ENCODE results near the gene TMUB1.
"Not testable (repeated sequence)": the region's sequence is repeated elsewhere in the genome, so short reads cannot be mapped to it uniquely, and the experiment has no call there.

Gene TMUB1

DNA sequence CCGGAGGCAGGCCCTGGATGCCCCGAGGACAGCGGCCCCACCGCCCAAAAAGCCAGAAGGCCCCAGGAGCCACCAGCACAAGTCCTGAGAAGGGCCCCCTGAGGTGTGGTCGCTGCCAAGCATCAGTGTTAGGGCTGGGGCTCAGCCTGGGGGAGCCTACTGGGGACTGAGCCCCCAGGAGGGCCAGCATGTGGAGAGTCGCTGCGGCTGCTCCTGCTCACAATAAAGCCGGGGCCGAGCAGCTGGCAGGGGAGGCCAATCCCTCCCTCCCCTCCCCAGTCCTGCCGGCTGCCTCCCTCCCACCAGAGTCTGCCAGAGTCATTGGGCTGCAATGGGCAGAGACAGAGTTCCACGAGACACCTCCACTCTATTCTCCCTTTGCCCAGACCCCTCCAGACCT, 38.0 kb downstream of the TMUB1 start:
- no peak overlapping the region for H3K4me3 ChIP-seq (replicated peaks in 1 of 2; ENCODE audit: low read depth in 2 of 2, low read length in 2 of 2)
- no peak for TF ChIP-seq CTCF (IDR thresholded peaks at IDR 0.05; ENCODE audit: low read depth, low read length)
- DNase-seq (ENCODE audit: low read depth in 2 of 2): no peak

- no peak for DNase-seq (ENCODE audit: low read depth in 2 of 2)
- no peak for TF ChIP-seq CTCF (IDR thresholded peaks at IDR 0.05; ENCODE audit: low read depth, low read length)
- H3K4me3 ChIP-seq (replicated peaks in 1 of 2; ENCODE audit: low read depth in 2 of 2, low read length in 2 of 2): no peak overlapping the region
These were observed 39.3 kb downstream of the TMUB1 start for GRCh38 chr7:151043959-151044358.

DNA sequence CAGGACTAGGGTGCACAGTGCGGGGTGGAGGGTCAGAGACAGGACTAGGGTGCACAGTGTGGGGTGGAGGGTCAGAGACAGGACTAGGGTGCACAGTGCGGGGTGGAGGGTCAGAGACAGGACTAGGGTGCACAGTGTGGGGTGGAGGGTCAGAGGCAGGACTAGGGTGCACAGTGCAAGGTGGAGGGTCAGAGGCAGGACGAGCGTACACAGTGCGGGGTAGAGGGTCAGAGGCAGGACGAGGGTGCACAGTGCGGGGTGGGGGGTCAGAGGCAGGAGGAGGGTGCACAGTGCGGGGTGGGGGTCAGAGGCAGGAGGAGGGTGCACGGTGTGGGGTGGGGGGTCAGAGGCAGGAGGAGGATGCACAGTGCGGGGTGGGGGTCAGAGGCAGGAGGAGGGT, 39.8 kb downstream of the TMUB1 start:
- not testable (repeated sequence) for DNase-seq (ENCODE audit: low read depth in 2 of 2); H3K4me3 ChIP-seq (replicated peaks in 1 of 2; ENCODE audit: low read depth in 2 of 2, low read length in 2 of 2)

DNA sequence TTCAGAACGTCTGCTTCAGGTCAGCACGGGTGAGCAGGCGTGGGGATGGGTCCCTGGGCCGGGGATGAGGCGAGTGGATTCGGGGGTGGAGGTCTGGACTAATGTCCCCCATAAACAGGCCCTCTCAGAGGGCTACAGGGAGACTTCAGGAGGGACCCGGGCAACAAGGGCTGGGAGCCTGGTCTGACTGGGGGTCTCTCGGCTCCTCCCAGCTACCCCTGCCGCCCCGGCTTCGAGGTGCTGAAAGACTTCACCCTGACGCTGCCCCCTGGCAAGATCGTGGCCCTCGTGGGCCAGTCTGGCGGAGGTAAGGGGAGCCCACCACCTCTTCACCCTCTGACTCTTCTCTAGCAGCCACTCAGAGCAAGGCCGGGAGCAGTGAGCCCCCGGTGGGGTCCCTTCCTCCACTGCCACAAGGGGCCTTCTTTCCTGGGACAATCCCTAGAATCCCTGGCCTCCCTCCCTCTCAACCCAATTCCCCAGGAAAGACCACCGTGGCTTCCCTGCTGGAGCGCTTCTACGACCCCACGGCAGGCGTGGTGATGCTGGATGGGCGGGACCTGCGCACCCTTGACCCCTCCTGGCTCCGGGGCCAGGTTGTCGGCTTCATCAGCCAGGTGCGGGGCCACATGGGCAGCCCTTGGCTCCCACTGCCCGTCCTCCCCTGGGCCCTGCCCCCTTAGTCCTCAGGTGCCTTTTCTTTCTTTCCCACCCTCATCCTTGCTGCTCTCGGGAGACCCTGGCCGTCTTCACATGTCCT, 42.5 kb downstream of the TMUB1 start:
- no peak overlapping the region for H3K4me3 ChIP-seq (replicated peaks in 1 of 2; ENCODE audit: low read depth in 2 of 2, low read length in 2 of 2)
- TF ChIP-seq CTCF (IDR thresholded peaks at IDR 0.05; ENCODE audit: low read depth, low read length): no peak
- no peak for DNase-seq (ENCODE audit: low read depth in 2 of 2)

- no peak overlapping the region for H3K4me3 ChIP-seq (replicated peaks in 1 of 2; ENCODE audit: low read depth in 2 of 2, low read length in 2 of 2)
- no peak for TF ChIP-seq CTCF (IDR thresholded peaks at IDR 0.05; ENCODE audit: low read depth, low read length)
- no peak for DNase-seq (ENCODE audit: low read depth in 2 of 2)
These were observed 43.3 kb downstream of the TMUB1 start for GRCh38 chr7:151039850-151040548.

DNA sequence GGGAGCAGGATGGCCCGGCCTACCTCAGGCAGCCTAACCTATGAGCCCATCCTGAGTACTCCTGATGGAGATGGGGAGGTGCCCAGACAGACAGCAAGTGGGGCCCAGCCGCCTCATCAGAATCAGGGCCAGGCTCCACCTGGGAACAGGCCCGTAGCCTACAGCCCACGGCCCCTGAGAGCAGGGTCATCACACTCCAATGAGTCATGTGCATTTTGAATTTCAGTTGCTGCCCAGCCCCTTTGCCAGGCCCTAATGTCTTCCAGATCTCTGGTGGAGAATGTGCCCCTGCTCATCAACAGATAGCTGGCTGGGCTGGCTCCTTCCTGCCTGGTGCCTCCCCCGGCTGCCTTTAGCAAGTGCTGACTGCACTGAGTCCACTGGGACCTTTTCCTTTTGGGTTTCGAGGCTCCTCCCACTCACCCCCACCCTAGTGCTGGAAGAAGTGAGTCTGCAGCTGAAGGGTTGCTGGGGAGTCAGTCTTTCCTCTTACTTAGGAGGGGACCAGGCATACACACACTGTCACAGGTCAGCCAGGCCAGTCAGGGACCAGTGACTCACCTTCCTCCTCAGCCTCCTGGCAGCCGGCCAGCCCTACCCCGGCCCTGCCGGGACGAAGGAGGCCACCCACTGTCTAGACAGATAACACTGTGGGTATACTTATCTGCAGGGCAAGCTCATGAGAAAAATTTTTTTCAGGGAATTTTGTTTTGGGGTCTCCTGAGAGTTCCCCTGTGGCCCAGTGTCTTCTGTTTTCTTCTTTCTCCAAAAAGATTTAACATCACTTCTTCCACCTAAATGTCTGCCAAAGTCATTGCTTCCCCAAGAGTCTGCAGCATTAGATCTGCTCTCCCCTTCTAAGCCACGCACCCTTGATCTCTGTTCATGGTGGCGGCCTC, 44.1 kb downstream of the TMUB1 start:
- TF ChIP-seq CTCF (IDR thresholded peaks at IDR 0.05; ENCODE audit: low read depth, low read length): no peak
- DNase-seq (ENCODE audit: low read depth in 2 of 2): peak; percentile 88 to 96
- no peak overlapping the region for H3K4me3 ChIP-seq (replicated peaks in 1 of 2; ENCODE audit: low read depth in 2 of 2, low read length in 2 of 2)

DNA sequence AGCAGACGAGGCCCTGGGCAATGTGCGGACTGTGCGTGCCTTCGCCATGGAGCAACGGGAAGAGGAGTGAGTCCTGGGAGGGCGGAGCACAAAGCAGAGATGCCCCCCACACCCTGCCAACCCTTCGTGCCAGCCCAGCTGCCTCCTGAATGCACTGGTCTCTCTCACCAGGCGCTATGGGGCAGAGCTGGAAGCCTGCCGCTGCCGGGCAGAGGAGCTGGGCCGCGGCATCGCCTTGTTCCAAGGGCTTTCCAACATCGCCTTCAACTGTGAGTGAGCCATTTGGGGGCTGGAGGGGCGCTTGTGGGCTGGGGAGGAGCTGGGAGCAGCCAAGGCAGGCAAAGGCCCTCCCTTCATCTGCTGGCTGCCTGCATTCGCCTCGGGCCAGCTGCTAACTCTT, 47.4 kb downstream of the TMUB1 start:
- no peak for DNase-seq (ENCODE audit: low read depth in 2 of 2)
- no peak for TF ChIP-seq CTCF (IDR thresholded peaks at IDR 0.05; ENCODE audit: low read depth, low read length)

More for the DNA sequence above, 47.4 kb downstream of the TMUB1 start:
- no peak overlapping the region for H3K4me3 ChIP-seq (replicated peaks in 1 of 2; ENCODE audit: low read depth in 2 of 2, low read length in 2 of 2)
